ENCODE results near the gene CAB39L.

- TF ChIP-seq POLR2AphosphoS5 (IDR thresholded peaks at IDR 0.05) (no peak), CTCF (IDR thresholded peaks at IDR 0.05) (no peak), POLR2A (IDR thresholded peaks at IDR 0.05; ENCODE audit: low read depth) (no peak), EP300 (IDR thresholded peaks at IDR 0.05) (no peak)
Observed at GRCh38 chr13:49319551-49319950, 124.3 kb downstream of the CAB39L start.
